Keratinocyte (primary cell): Measurements from ENCODE around the gene PRG3. TPM values are rescaled to one million over a fixed set of nuclear protein-coding genes. Genes with fewer than 3 reads are reported as not detected.
A peak's percentile ranks its signal among the peaks of the same experiment; 100 is the strongest.

ENCODE experiments used
- DNase-seq: peaks from one replicate; pipeline ENCODE4 v3.0.0-alpha.2; 2011; ENCODE audit warnings: low read depth, missing footprints, low spot score
- FAIRE-seq: peaks from 2 replicates; lab custom pipeline; 2011; peaks lifted over from hg19 to GRCh38; lab: Jason Lieb, UNC
- H2AFZ ChIP-seq: 2 replicates; pipeline ENCODE4 v1.6.0; 2012; ENCODE audit warnings: low read length, control low read depth, inconsistent platforms; ENCODE audit not compliant: control insufficient read depth
- H3K27ac ChIP-seq: 2 replicates; pipeline ENCODE4 v1.5.1; 2011; ENCODE audit warnings: low read length; ENCODE audit not compliant: control insufficient read depth, insufficient read depth
- H3K27me3 ChIP-seq: 3 replicates; pipeline ENCODE4 v1.6.0; 2011; ENCODE audit warnings: low read length; ENCODE audit not compliant: control insufficient read depth, insufficient read depth; ENCODE audit errors: extremely low read depth
- H3K36me3 ChIP-seq, 2 experiments: 2 replicates in 1 of 2; 3 replicates in 1 of 2; pipeline ENCODE4 v1.5.1; 2011; ENCODE audit warnings: low read length in 2 of 2, mild to moderate bottlenecking in 1 of 2; ENCODE audit not compliant: control insufficient read depth in 2 of 2, insufficient read depth in 2 of 2; ENCODE audit errors: extremely low read depth in 1 of 2
- H3K4me1 ChIP-seq: 3 replicates; pipeline ENCODE4 v1.5.1; 2011; ENCODE audit warnings: low read length; ENCODE audit not compliant: control insufficient read depth, insufficient read depth; ENCODE audit errors: extremely low read depth
- H3K4me2 ChIP-seq: 3 replicates; pipeline ENCODE4 v1.6.0; 2011; ENCODE audit warnings: low read depth, low read length; ENCODE audit not compliant: control insufficient read depth, insufficient read depth; ENCODE audit errors: extremely low read depth
- H3K4me3 ChIP-seq, 3 experiments: fragments of 200-600 bp in 1 of 3; sonication (generic) in 1 of 3; 2 replicates in 2 of 3; 3 replicates in 1 of 3; pipeline ENCODE4 v1.5.1; 2011 to 2016; ENCODE audit warnings: low read length in 3 of 3, mild to moderate bottlenecking in 3 of 3, control low read depth in 2 of 3, inconsistent platforms in 1 of 3, low read depth in 1 of 3, mixed read lengths in 1 of 3, mixed run types in 1 of 3, moderate library complexity in 1 of 3; ENCODE audit not compliant: control insufficient read depth in 2 of 3, insufficient read depth in 2 of 3; ENCODE audit errors: extremely low read depth in 1 of 3
- H3K79me2 ChIP-seq: 2 replicates; pipeline ENCODE4 v1.6.0; 2012; ENCODE audit warnings: low read length; ENCODE audit not compliant: control insufficient read depth, insufficient read depth
- H3K9ac ChIP-seq: 3 replicates; pipeline ENCODE4 v1.6.0; 2011; ENCODE audit warnings: low read length; ENCODE audit not compliant: control insufficient read depth, insufficient read depth; ENCODE audit errors: extremely low read depth
- H3K9me1 ChIP-seq: 3 replicates; pipeline ENCODE4 v1.6.0; 2011; ENCODE audit warnings: low read length; ENCODE audit not compliant: control insufficient read depth, insufficient read depth; ENCODE audit errors: extremely low read depth
- H3K9me3 ChIP-seq: 2 replicates; pipeline ENCODE4 v1.5.1; 2012; ENCODE audit warnings: low read depth, low read length; ENCODE audit not compliant: control insufficient read depth
- H4K20me1 ChIP-seq: 3 replicates; pipeline ENCODE4 v1.6.0; 2011; ENCODE audit warnings: low read length; ENCODE audit not compliant: control insufficient read depth, insufficient read depth; ENCODE audit errors: extremely low read depth
- EZH2 ChIP-seq: IDR thresholded peaks from one replicate; pipeline ENCODE4 v1.6.1; 2012; ENCODE audit warnings: inconsistent platforms, mild to moderate bottlenecking, low read length, moderate library complexity
- dilution Hi-C: fragments of 300-500 bp; cut with MboI; formaldehyde crosslinking; loops from one replicate; pipeline ENCODE4 v1.7.0; 2020; ENCODE audit warnings: low sequenced_read_pairs; ENCODE audit not compliant: extremely low pct_ligation_motif_present
- polyA plus RNA-seq, 5 experiments: library from polyadenylated mRNA; depleted of rRNA in 3 of 5; stranded (reverse) in 3 of 5; stranded (forward) in 1 of 5; unstranded in 1 of 5; fragments of >200 nt; gene quantifications; 1 replicate in 1 of 5; 2 replicates in 3 of 5; 3 replicates in 1 of 5; pipeline versions ENCODE4 v1.2.1 to v1.2.3, GENCODE V29; 2011 to 2012; ENCODE audit warnings: missing spikeins in 2 of 5, low read depth in 1 of 5, low replicate concordance in 1 of 5
- TF ChIP-seq, protein P1 (sequence below), 3 experiments: IDR thresholded peaks in 1 of 3; conservative IDR thresholded peaks in 1 of 3; optimal IDR thresholded peaks in 1 of 3; 2 replicates in 2 of 3; 3 replicates in 1 of 3; pipeline versions ENCODE3 to v1.5.1; 2011; ENCODE audit warnings: low read length in 3 of 3, mild to moderate bottlenecking in 3 of 3, moderate library complexity in 2 of 3, control low read depth in 1 of 3, inconsistent platforms in 1 of 3; ENCODE audit not compliant: insufficient read depth in 2 of 3; ENCODE audit errors: extremely low read depth in 1 of 3

The PRG3 gene
- polyA plus RNA-seq, 1 donor (not counting 4 experiments of a cell fraction or from before 2014, with no cell fraction given), result not detected

GRCh38 chr11:57387289-57388030, 6.5 kb upstream of the PRG3 start:
- FAIRE-seq (no peak), DNase-seq (no peak)
- H3K27me3 ChIP-seq, result no peaks in the 10 kb centered on the region

GRCh38 chr11:57386178-57386940, 5.4 kb upstream of the PRG3 start:
- Histone ChIP-seq H3K27me3 (no peaks in the 10 kb centered on the region), H3K9me1 (no peaks in the 10 kb centered on the region), H3K9me3 (no peaks in the 10 kb centered on the region), H3K79me2 (no peaks in the 10 kb centered on the region), H3K9ac (no peak overlapping the region), H3K4me3 (no peak overlapping the region), H3K4me2 (no peak overlapping the region), H4K20me1 (no peaks in the 10 kb centered on the region), H3K27ac (no peak overlapping the region), H2AFZ (no peak overlapping the region), H3K4me1 (no peaks in the 10 kb centered on the region), H3K36me3 (no peaks in the 10 kb centered on the region)
- dilution Hi-C loops, result no loop called here
- FAIRE-seq (no peak), DNase-seq (no peak)
- TF ChIP-seq, protein P1, sequence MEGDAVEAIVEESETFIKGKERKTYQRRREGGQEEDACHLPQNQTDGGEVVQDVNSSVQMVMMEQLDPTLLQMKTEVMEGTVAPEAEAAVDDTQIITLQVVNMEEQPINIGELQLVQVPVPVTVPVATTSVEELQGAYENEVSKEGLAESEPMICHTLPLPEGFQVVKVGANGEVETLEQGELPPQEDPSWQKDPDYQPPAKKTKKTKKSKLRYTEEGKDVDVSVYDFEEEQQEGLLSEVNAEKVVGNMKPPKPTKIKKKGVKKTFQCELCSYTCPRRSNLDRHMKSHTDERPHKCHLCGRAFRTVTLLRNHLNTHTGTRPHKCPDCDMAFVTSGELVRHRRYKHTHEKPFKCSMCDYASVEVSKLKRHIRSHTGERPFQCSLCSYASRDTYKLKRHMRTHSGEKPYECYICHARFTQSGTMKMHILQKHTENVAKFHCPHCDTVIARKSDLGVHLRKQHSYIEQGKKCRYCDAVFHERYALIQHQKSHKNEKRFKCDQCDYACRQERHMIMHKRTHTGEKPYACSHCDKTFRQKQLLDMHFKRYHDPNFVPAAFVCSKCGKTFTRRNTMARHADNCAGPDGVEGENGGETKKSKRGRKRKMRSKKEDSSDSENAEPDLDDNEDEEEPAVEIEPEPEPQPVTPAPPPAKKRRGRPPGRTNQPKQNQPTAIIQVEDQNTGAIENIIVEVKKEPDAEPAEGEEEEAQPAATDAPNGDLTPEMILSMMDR (optimal IDR thresholded peaks at IDR 0.05 in 1 of 3, IDR thresholded peaks at IDR 0.05 in 1 of 3, conservative IDR thresholded peaks at IDR 0.05 in 1 of 3; ENCODE audit: extremely low read depth in 1 of 3, insufficient read depth in 2 of 3, low read length in 3 of 3), result no peak
- no peak for TF ChIP-seq EZH2

More at GRCh38 chr11:57387289-57388030, 6.5 kb upstream of the PRG3 start:
- Histone ChIP-seq H3K36me3 (no peaks in the 10 kb centered on the region), H2AFZ (no peak overlapping the region), H3K4me3 (no peak overlapping the region), H3K79me2 (no peaks in the 10 kb centered on the region), H3K9me1 (no peaks in the 10 kb centered on the region), H4K20me1 (no peaks in the 10 kb centered on the region), H3K9ac (no peak overlapping the region), H3K4me1 (no peaks in the 10 kb centered on the region), H3K4me2 (no peak overlapping the region), H3K27ac (no peak overlapping the region), H3K9me3 (no peaks in the 10 kb centered on the region)
- TF ChIP-seq, protein P1 (optimal IDR thresholded peaks at IDR 0.05 in 1 of 3, IDR thresholded peaks at IDR 0.05 in 1 of 3, conservative IDR thresholded peaks at IDR 0.05 in 1 of 3; ENCODE audit: extremely low read depth in 1 of 3, insufficient read depth in 2 of 3, low read length in 3 of 3), result peak in 1 of 3 experiments; percentile 40
- TF ChIP-seq EZH2, result no peak
- dilution Hi-C loops, result no loop called here
